ENCODE results near the gene CNTN4.
"Not testable (repeated sequence)": the region's sequence is repeated elsewhere in the genome, so short reads cannot be mapped to it uniquely, and the experiment has no call there.

The CNTN4 gene

GRCh38 chr3:2904054-2904453 lies 805.4 kb downstream of the CNTN4 start:
- DNase-seq, result no peak
- in situ Hi-C loops (cut with MboI; ENCODE audit: low pct_unique_long_range_greater_than_20kb, low sequenced_read_pairs), result no loop called here

GRCh38 chr3:2908693-2909351 lies 810.2 kb downstream of the CNTN4 start:
- DNase-seq, result no peak
- in situ Hi-C loops (cut with MboI; ENCODE audit: low pct_unique_long_range_greater_than_20kb, low sequenced_read_pairs), result no loop called here

- in situ Hi-C loops (cut with MboI; ENCODE audit: low pct_unique_long_range_greater_than_20kb, low sequenced_read_pairs), result no loop called here
- DNase-seq, result no peak
These were observed 812.3 kb downstream of the CNTN4 start for GRCh38 chr3:2910997-2911396.

GRCh38 chr3:2915826-2916225 lies 817.2 kb downstream of the CNTN4 start:
- in situ Hi-C loops (cut with MboI; ENCODE audit: low pct_unique_long_range_greater_than_20kb, low sequenced_read_pairs), result no loop called here

GRCh38 chr3:2916640-2917039 lies 818.0 kb downstream of the CNTN4 start:
- DNase-seq; in situ Hi-C loops (cut with MboI; ENCODE audit: low pct_unique_long_range_greater_than_20kb, low sequenced_read_pairs): not testable (repeated sequence)

More at GRCh38 chr3:2915826-2916225, 817.2 kb downstream of the CNTN4 start:
- DNase-seq, result no peak

- no peak for DNase-seq
- in situ Hi-C loops (cut with MboI; ENCODE audit: low pct_unique_long_range_greater_than_20kb, low sequenced_read_pairs), result no loop called here
These were observed 821.4 kb downstream of the CNTN4 start for GRCh38 chr3:2920103-2920502.

GRCh38 chr3:2921452-2921851 lies 822.8 kb downstream of the CNTN4 start:
- no peak for DNase-seq
- in situ Hi-C loops (cut with MboI; ENCODE audit: low pct_unique_long_range_greater_than_20kb, low sequenced_read_pairs), result no loop called here

- in situ Hi-C loops (cut with MboI; ENCODE audit: low pct_unique_long_range_greater_than_20kb, low sequenced_read_pairs), result no loop called here
- DNase-seq, result peak; percentile 5
These were observed 823.2 kb downstream of the CNTN4 start for GRCh38 chr3:2921903-2922302.

- peak; percentile 5 for DNase-seq
- in situ Hi-C loops (cut with MboI; ENCODE audit: low pct_unique_long_range_greater_than_20kb, low sequenced_read_pairs), result no loop called here
These were observed 824.7 kb downstream of the CNTN4 start for GRCh38 chr3:2923390-2923789.

- DNase-seq, result no peak
- in situ Hi-C loops (cut with MboI; ENCODE audit: low pct_unique_long_range_greater_than_20kb, low sequenced_read_pairs), result no loop called here
These were observed 828.6 kb downstream of the CNTN4 start for GRCh38 chr3:2927259-2927658.

GRCh38 chr3:2929574-2929973 lies 830.9 kb downstream of the CNTN4 start:
- in situ Hi-C loops (cut with MboI; ENCODE audit: low pct_unique_long_range_greater_than_20kb, low sequenced_read_pairs), result no loop called here
- no peak for DNase-seq

GRCh38 chr3:2931265-2931664 lies 832.6 kb downstream of the CNTN4 start:
- in situ Hi-C loops (cut with MboI; ENCODE audit: low pct_unique_long_range_greater_than_20kb, low sequenced_read_pairs), result no loop called here
- DNase-seq, result no peak

- in situ Hi-C loops (cut with MboI; ENCODE audit: low pct_unique_long_range_greater_than_20kb, low sequenced_read_pairs), result no loop called here
- no peak for DNase-seq
These were observed 835.9 kb downstream of the CNTN4 start for GRCh38 chr3:2934541-2934940.

GRCh38 chr3:2937055-2937454 lies 838.4 kb downstream of the CNTN4 start:
- DNase-seq, result peak; percentile 23
- in situ Hi-C loops (cut with MboI; ENCODE audit: low pct_unique_long_range_greater_than_20kb, low sequenced_read_pairs), result no loop called here

GRCh38 chr3:2937592-2937991 lies 838.9 kb downstream of the CNTN4 start:
- peak; percentile 34 for DNase-seq
- in situ Hi-C loops (cut with MboI; ENCODE audit: low pct_unique_long_range_greater_than_20kb, low sequenced_read_pairs), result no loop called here

- DNase-seq, result no peak
- in situ Hi-C loops (cut with MboI; ENCODE audit: low pct_unique_long_range_greater_than_20kb, low sequenced_read_pairs), result no loop called here
These were observed 840.0 kb downstream of the CNTN4 start for GRCh38 chr3:2938711-2939110.

- no peak for DNase-seq
- in situ Hi-C loops (cut with MboI; ENCODE audit: low pct_unique_long_range_greater_than_20kb, low sequenced_read_pairs), result no loop called here
These were observed 841.4 kb downstream of the CNTN4 start for GRCh38 chr3:2940062-2940461.

- in situ Hi-C loops (cut with MboI; ENCODE audit: low pct_unique_long_range_greater_than_20kb, low sequenced_read_pairs), result no loop called here
- no peak for DNase-seq
These were observed 846.0 kb downstream of the CNTN4 start for GRCh38 chr3:2944628-2945027.

GRCh38 chr3:2945121-2945520 lies 846.5 kb downstream of the CNTN4 start:
- in situ Hi-C loops (cut with MboI; ENCODE audit: low pct_unique_long_range_greater_than_20kb, low sequenced_read_pairs), result no loop called here
- DNase-seq, result no peak

GRCh38 chr3:2947536-2947935 lies 848.9 kb downstream of the CNTN4 start:
- DNase-seq, result no peak
- in situ Hi-C loops (cut with MboI; ENCODE audit: low pct_unique_long_range_greater_than_20kb, low sequenced_read_pairs), result no loop called here

- DNase-seq, result no peak
- in situ Hi-C loops (cut with MboI; ENCODE audit: low pct_unique_long_range_greater_than_20kb, low sequenced_read_pairs), result no loop called here
These were observed 850.2 kb downstream of the CNTN4 start for GRCh38 chr3:2948882-2949281.
